Measurements from ENCODE around the gene GSTP1.
"Not testable (repeated sequence)": the region's sequence is repeated elsewhere in the genome, so short reads cannot be mapped to it uniquely, and the experiment has no call there.

The GSTP1 gene

DNA sequence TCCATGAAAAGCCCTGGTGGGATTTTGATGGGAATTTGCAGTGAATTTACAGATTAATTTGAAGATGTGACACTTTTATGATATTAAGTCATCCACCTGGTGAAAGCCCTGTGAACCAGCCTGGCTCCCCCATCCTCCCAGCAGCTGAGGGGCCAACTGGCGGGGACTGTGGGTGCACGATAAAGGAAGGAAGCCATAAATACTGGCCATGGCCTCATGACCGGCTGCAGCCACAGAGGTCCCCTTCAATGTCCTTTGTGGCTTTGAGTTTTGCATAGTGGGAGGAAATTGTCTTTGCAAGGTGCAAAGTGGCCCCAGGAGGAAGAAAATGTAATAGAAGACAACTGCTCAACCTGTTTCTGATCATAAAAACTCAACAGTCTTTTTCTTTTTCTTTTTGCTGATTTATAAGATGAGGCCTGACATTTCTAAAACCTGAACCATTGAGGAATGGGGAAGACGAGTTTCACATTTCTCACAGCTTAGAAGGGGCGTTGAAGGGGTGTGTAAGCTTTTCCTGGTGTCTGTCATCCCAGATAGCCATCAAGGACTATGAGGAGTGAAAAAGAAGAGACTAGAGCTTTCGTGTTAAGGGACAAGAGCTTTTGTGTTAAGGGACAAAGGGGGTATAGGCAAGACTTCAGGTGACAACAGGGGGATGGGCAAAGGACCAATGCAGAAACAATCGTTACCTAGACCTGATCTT, 16.9 kb downstream of the GSTP1 start:
- TF ChIP-seq, protein P1, sequence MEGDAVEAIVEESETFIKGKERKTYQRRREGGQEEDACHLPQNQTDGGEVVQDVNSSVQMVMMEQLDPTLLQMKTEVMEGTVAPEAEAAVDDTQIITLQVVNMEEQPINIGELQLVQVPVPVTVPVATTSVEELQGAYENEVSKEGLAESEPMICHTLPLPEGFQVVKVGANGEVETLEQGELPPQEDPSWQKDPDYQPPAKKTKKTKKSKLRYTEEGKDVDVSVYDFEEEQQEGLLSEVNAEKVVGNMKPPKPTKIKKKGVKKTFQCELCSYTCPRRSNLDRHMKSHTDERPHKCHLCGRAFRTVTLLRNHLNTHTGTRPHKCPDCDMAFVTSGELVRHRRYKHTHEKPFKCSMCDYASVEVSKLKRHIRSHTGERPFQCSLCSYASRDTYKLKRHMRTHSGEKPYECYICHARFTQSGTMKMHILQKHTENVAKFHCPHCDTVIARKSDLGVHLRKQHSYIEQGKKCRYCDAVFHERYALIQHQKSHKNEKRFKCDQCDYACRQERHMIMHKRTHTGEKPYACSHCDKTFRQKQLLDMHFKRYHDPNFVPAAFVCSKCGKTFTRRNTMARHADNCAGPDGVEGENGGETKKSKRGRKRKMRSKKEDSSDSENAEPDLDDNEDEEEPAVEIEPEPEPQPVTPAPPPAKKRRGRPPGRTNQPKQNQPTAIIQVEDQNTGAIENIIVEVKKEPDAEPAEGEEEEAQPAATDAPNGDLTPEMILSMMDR (conservative IDR thresholded peaks at IDR 0.05; ENCODE audit: low read depth, low read length): no peak
- no peak for DNase-seq (ENCODE audit: low read depth)
- no peak overlapping the region for H3K4me3 ChIP-seq (ENCODE audit: low read length)

DNA sequence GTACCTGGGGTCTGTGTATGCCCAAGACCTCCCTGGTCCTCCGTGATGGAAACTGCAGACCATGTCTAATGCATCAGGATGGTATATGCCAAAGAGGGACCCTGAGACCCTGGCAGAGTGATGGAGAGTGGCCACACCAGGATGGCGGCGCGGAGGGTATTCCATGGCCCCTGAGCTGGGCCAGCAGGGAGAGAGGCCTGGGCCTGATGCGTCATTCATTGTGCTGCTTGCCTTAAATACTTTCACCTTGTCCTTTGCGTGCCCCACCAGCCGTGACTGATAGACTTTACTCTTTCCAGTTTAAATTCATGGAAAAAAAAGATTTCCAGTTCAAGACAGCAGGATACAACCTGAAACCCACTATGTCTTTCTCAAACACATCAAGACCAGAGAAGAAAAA, 17.5 kb downstream of the GSTP1 start:
- TF ChIP-seq, protein P1 (conservative IDR thresholded peaks at IDR 0.05; ENCODE audit: low read depth, low read length): no peak
- H3K4me3 ChIP-seq (ENCODE audit: low read length): no peak overlapping the region
- no peak for DNase-seq (ENCODE audit: low read depth)

DNA sequence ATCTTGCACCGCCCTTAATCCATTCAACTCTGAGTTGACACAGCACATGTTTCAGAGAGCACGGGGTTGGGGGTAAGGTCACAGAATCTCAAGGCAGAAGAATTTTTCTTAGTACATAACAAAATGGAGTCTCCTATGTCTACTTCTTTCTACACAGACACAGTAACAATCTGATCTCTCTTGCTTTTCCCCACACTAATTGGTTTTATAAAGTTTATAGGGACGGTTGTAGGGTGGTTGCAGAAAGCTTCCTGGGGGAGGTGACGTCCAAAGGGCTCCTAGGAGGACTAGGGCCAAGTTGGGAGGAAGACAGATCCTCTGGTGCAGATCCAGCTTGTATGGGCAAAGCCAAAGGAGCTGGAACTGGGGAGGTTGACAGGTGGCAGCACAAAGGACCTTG, 20.5 kb downstream of the GSTP1 start:
- H3K4me3 ChIP-seq (ENCODE audit: low read length); DNase-seq (ENCODE audit: low read depth): not testable (repeated sequence)

DNA sequence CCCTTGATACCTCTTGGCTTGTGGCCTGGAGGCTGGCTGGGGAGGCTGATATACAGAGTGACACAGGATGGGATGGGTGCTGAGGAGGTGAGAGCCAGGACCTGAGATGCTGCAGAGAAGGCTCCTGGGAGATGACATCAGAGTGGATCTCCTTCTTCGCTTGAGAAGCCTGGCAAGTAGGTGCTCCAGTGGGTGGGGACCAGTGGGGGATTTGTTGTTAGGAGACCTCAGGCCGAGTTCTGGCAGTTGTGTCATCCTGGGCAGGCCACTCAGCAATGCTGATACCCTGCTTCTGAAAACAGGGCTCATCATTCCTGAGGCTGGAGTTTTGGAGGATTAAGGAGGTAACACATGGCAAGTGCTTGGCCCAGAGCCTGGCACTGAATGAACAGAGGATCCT, 21.2 kb downstream of the GSTP1 start:
- DNase-seq (ENCODE audit: low read depth): no peak
- H3K4me3 ChIP-seq (ENCODE audit: low read length): no peak overlapping the region
- TF ChIP-seq, protein P1 (conservative IDR thresholded peaks at IDR 0.05; ENCODE audit: low read depth, low read length): no peak

DNA sequence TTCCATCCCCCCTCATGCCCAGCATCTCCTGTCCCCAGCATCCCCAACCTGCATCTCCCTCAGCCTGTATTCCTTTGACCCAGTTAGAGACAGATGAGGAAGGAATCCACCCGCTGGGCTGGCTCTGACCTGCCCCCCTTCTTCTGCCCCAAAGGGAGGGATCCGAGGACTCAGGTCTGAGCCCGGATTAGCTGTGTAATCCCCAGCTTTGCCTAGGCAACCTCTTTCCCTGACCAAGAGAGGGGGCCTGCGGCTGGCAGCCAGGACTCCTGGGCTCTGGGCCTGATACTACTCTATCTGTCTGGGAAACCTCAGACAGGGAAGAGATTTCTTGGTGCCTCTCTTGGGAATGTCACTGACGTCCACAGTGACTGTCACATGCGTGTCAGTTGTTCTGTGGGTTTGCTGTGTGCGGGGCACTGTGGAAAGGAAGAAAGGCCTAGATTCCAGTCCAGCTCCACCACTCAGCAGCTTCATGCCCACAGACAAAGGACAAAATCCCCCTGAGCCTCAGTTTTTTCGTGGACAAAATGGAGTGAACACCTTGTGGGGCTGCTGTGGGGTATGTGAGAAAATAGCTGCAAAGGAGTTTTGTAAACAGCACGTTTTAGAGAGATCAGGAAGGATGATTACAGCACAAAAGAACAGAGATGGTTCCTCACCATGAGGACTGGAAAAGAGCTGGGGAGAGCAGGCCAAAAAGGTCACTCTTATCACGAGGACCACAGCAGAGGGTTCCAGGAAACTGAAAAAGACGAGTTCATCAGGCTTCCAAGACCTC, 21.8 kb downstream of the GSTP1 start:
- peak; percentile 84 for DNase-seq (ENCODE audit: low read depth)
- TF ChIP-seq, protein P1 (conservative IDR thresholded peaks at IDR 0.05; ENCODE audit: low read depth, low read length): peak; percentile 9

DNA sequence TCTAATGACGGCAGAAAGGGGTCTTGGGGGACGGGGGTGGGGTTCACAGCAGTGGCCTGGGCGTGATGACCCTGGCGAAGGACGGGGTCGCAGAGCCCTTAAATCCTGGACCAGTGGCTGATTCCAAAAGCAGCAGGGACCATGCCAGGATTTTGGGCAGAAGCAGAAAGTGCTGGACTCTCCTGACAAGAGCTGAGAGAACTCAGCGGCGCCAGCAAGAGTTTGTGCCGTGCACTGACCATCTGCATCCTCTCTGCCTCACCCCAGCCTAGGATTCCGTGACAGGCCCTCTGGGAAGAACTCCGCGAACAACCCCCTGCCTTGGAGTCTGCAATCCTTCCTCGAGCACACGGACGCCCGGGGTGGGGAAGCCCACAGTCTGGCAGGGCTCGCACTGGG, 22.5 kb downstream of the GSTP1 start:
- DNase-seq (ENCODE audit: low read depth): no peak
- TF ChIP-seq, protein P1 (conservative IDR thresholded peaks at IDR 0.05; ENCODE audit: low read depth, low read length): no peak
- peak overlapping the region; percentile 90 for H3K4me3 ChIP-seq (ENCODE audit: low read length)

More for the DNA sequence above, 21.8 kb downstream of the GSTP1 start:
- no peak overlapping the region for H3K4me3 ChIP-seq (ENCODE audit: low read length)

DNA sequence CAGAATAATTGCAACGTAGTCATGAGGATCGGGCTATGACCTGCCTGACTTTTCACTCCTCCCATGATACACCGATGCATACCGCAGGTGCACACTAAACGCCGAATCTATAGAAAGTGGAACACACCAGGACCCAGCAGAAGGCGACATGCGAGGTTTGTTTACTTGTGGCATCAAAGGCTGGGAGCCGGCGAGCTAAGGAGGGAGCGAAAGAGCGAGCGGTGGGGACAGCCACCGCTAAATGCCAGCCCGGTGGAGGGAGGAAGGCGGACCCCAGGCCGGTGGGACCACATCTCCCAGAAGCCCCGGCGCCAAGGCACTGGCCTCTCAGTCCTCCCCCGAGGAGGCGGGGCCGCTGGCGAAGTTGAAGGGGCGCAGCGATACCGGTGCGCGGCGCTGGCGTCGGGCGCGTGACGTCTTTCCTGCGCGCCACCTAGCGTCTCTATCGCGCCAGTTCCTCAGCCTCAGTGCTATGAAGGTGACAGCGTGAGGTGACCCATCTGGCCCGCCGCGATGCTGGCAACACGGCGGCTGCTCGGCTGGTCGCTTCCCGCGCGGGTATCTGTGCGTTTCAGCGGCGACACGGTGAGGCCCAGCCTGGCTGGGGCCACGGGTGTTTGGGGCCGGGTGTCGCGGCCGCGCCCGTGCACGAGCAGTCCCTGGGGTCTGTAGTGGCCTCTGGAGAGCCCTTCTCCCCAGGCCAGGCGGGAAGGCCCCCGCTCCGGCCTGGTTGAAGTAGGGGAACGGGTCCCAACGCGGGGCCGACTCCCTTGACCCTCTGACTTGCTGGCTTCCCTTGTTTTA, 23.1 kb downstream of the GSTP1 start, which contains the start of gene NDUFV1:
Gene NDUFV1 (plus strand): TSS at position 445 of the 804 bp plus-strand sequence. CDS start 69 bp downstream, at position 514.
- TF ChIP-seq, protein P1 (conservative IDR thresholded peaks at IDR 0.05; ENCODE audit: low read depth, low read length): peak; percentile 36
- peak; percentile 71 for DNase-seq (ENCODE audit: low read depth)
- peak within 1 kb of the TSS; percentile 90 for H3K4me3 ChIP-seq (ENCODE audit: low read length)
